GM18873 (cell line): ENCODE results near the gene TCF7L2.

Source experiments
- ATAC-seq: cut with Tn5 transposase; IDR thresholded peaks from one replicate; pipeline ENCODE4 v1.9.1; 2021; ENCODE audit warnings: mild to moderate bottlenecking, moderate library complexity, moderate number of reproducible peaks; ENCODE audit not compliant: unreplicated experiment, low FRiP score

The TCF7L2 gene

DNA sequence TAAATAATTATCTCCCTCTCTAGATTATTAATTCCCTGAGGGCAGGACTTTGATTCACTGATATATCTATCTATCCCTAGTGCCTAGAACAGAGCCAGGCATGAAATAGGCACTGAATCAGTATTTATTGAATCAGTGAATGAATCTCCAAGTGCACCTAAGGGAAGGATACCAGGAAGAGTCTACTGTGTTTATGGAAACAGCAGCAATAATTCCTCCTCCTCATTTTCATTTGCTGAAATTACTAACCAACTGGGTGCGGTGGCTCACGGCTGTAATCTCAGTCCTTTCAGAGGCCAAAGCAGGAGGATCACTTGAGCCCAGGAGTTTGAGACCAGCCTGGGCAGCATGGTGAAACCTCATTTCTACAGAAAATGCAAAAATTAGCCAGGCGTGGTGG, 161.2 kb downstream of the TCF7L2 start:
- no peak for ATAC-seq

DNA sequence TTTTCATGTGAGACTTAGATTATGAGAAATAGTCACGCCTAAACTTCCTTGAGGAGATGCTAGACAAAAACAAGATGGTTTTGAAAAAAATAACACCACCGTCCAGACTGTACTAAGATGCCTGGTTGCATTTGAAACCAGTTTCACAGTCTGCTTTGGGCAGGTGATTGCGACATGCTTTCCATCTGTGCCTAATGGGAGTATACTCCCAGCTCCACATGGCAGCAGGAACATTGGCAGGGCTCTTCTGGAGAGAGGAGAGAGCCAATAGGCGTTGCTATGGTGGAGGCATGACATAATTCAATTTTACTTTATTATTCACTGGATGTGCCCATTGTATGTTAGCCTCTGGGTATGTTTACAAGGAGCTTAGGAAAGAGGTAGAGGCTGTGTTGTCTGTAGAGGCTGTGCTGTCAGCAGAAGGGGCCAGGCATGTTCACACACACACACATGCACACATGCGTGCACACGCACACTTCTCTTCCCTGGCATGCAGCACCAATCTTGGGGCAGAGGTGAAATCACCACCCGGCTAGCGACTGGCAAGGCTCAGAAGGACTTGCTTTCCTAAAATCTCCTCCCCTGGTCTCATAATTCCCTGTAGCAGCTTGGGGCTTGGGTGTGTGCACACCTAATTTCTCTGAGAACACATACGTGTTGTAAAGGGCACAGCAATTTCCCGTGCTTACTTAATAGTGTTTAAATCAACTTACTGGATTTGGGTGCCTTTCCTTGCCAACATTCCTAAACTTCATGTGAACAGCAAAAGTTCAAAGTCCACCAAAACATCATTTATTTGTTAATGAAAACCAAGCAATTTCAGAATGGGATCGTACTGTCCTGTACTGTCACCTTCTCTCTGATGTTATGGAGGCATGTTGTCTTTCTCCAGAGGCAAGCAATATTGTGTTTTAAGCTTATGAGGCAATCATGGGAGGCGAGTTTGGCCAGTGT, 162.1 kb downstream of the TCF7L2 start:
- ATAC-seq = no peak

DNA sequence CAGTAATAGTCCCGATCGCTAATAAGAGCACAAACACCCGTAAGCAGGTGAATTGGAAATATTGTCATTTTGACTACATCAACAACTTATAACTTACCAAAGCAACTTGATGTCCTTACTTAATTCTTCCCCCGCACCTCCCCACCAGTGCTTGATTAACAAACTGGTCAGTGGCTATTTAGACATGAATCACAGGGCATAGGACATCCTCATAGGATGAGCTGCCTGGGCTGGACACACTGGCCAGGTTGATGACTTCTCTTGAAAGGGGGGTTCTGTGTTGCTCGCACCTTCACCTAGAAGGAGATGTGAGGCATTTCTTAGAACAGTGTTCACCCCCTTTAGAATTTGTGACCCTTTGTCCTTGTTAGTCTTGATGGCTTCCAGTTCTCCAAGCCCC, 163.2 kb downstream of the TCF7L2 start:
- ATAC-seq = no peak

- no peak for ATAC-seq
These were observed 163.9 kb downstream of the TCF7L2 start for GRCh38 chr10:113113918-113114317.

DNA sequence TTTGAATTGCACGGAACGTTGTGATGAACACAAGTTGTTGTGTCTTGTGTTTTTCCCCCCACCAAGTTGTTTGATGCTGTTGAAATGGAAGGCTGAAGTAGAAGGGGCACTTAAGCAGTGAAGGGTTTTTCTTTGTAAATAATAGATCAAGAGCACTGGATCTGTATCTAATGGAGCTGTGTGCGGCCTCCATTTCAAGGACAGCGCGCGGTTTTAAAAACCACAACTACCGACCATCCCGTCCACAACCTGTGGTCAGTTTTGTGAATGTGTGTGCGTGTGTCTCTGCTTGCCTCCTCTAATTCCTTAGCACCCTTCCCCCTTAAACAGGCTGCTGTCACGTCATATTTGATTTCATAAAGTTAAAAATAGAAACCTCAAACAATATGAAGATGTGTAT, 165.5 kb downstream of the TCF7L2 start:
- ATAC-seq = no peak

- no peak for ATAC-seq
These were observed 168.8 kb downstream of the TCF7L2 start for GRCh38 chr10:113118882-113119281.

- ATAC-seq = no peak
These were observed 169.8 kb downstream of the TCF7L2 start for GRCh38 chr10:113119801-113120200.

DNA sequence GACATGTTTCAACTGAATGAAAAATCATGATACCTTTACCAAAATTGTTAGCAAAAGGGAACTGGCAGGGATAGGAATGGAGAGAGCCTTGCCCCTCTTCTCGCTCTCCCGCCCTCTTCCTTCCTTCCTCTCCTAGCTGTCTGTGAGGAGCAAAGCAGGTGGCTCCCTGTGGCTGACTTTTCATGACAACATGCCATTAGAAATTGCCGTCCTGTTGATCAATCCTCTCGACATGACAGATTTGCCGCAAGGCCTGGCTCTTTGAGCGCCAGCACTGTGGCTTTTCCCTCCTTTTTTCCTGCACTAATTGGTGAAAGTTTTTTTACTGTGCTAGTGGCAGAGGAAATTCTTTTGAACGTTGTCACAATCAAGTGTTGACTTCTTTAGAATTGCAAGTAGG, 171.1 kb downstream of the TCF7L2 start:
- ATAC-seq = no peak

- ATAC-seq = no peak
These were observed 172.9 kb downstream of the TCF7L2 start for GRCh38 chr10:113122947-113123346.

GRCh38 chr10:113124724-113125123, 174.7 kb downstream of the TCF7L2 start:
- ATAC-seq = no peak

DNA sequence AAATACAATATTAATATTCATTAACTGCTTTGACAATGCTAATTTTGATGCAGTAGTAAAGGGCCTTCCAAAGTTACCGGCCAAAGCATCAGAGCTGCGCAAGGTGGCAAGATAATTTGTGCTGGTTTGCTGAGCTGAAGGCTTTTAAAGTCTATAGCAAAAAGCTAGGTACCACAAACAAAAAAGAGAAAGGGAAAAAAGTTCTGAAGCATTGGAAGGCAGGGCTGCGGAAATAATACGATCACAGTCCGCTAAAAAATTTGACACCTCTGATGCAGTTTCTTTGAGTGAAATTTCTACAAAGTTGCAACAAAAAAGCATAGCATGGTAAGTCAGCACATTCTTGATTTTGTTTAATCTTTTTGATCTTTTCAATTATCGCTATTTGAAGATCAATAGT, 175.6 kb downstream of the TCF7L2 start:
- no peak for ATAC-seq

DNA sequence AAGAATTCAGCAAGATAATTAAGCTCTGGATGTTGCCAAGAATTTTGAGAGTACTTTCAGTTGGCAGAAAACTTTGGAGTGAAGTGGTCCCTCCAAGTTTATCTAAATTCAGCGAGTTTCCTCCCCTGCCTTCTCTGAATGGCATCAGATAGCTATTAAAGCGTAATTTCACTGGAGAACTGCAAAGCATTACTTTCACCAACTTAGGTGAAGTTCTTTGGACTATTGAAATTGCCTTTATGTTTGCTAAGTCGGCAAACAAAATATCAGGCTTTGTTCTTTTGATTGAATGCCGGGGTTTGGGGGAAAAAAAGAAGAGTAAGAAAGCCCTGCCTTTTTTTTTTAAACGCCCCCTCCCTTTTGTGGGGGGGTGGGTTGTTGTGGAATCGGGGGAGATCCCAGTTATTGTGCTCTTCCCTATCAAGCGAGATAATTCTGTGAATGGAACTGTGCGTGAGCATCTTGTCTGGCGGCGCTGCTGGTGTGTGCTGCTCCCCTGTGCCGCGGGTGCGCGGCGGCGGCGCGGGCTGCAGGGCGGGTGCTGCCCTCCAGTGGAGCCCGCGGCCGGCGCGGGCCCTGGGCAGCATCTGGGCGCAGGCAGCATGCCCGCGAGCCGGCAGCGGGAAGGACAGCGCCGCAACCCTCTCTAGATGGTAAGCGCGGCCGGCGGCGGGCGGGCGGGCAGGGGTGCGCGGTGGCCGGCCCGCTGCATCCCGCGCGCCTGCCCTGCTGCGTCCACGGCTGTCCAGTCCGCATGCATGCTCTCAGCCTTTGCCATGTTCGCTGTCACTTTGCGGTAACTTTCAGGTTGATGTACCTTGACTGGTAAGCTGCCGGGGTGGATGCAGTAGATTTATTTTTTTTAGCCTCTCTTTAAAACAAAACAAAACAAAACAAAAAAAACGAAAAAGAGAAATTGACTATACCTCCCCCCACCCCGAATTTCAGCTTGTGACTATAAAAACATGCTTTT, 176.5 kb downstream of the TCF7L2 start:
- no peak for ATAC-seq

- ATAC-seq = no peak
These were observed 177.3 kb downstream of the TCF7L2 start for GRCh38 chr10:113127261-113127900.

- ATAC-seq = no peak
These were observed 177.8 kb downstream of the TCF7L2 start for GRCh38 chr10:113127901-113128283.

- no peak for ATAC-seq
These were observed 178.5 kb downstream of the TCF7L2 start for GRCh38 chr10:113128450-113129070.

DNA sequence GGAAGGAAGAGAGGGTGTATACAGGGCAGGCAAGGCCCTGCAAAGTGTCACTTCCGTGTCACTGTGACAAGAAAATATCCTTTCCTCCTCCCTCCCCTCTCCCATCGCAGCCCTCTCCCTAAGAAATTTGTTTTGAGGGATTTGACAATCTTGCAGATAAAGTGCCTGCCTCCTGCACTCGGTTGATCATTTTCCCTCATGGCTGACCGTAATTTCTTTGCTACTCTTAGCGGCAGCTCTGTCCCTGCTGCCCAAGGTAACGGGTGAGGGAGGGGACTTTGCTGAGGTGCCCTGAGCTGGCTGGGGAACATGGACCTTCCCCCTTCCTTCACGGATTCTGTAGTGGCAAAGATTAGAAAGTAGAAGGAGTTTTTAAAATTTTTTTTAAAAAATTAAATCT, 179.1 kb downstream of the TCF7L2 start:
- ATAC-seq = no peak

DNA sequence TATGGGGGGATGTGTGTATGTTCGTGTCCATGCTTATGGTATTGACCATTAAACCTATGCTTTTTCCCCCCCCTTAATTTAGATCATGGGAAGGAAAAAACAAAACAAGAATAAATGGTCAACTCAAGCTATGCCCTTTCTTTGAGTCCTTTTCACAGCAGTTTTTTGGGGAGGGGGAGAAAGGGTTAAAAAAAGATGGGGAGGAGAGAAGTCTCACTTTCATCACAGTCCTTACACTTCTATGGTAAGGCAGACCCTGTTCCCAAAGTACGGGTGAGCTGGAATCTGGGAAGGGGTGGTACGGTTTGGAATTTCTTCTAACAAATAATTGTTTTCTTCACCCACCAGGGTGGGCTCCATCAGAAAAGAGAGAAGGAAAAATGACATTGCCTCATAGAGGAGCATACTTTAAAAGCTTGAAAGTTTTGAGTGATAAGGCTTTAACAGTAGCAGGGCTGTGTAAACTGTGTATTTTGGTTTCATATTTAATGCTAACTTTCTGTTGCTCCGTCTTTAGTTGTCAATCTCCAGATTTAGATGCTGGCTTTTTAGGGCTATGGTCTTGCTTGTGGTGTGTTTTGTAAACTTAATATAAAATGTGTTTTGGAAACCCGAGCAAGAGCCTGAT, 180.1 kb downstream of the TCF7L2 start:
- no peak for ATAC-seq

DNA sequence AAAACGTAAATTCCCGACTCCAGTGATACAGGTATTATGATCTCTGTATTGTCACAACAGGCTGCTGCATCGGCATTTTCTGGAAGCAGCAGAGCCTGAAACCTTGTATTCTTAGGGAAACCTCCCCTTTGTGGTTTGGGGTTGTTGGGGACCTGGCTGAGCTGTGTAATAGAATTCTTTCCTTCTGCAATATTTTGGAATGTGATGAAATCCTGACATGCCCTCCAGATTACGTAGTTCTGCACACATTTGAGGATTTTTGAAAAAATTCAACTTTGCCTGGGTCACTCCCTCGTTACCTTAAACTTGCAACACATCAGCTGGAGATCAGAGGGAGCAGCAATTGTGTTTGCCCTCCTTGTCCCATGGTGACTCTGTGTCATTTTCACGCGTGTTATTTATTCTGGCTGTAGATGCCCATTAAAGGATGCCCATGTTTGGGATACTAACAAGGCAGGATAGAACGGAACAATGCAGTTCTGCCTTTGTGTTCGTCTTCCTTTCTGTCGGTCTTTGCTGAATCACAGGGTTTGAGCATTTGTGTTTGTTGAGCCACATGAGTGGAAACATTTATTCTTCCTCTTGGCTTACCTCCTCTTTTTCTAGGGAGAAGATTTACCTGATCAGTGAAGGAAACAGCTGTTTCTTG, 181.7 kb downstream of the TCF7L2 start:
- no peak for ATAC-seq

- ATAC-seq = no peak
These were observed 182.6 kb downstream of the TCF7L2 start for GRCh38 chr10:113132591-113133121.
